H1 (cell line): ENCODE results near the gene SLC15A3. TPM values are rescaled to one million over a fixed set of nuclear protein-coding genes. Genes with fewer than 3 reads are reported as not detected.

Source experiments
- CTCF ChIA-PET: fragments of 300-600 bp; sonication (Branson Sonifier 250); formaldehyde crosslinking; loops from one replicate; lab custom pipeline; 2021; ENCODE audit not compliant: partially characterized antibody; lab: Charles Lee
- POLR2A ChIA-PET: fragments of 300-600 bp; sonication (Branson Sonifier 250); formaldehyde crosslinking; loops from one replicate; lab custom pipeline; 2021; ENCODE audit warnings: inconsistent platforms; ENCODE audit not compliant: partially characterized antibody; lab: Charles Lee
- DNase-seq, 2 experiments: peaks; one replicate each; pipeline versions ENCODE4 v3.0.0 to v3.0.0-alpha.2; 2010 to 2022; ENCODE audit warnings: low spot score in 2 of 2, low read depth in 1 of 2, mixed read lengths in 1 of 2
- FAIRE-seq: peaks from 2 replicates; lab custom pipeline; 2011; peaks lifted over from hg19 to GRCh38; lab: Jason Lieb, UNC
- H2AFZ ChIP-seq: 2 replicates; pipeline ENCODE4 v1.8.1; 2012; ENCODE audit warnings: low read length, inconsistent platforms
- H2AK5ac ChIP-seq: 2 replicates; pipeline ENCODE4 v1.6.1; 2013; ENCODE audit warnings: low read depth, low read length
- H2BK120ac ChIP-seq: replicated peaks from 2 replicates; pipeline ENCODE3; 2013; ENCODE audit warnings: low read depth, low read length, inconsistent platforms
- H2BK12ac ChIP-seq: 2 replicates; pipeline ENCODE4 v1.6.1; 2013; ENCODE audit warnings: low read depth, low read length
- H2BK15ac ChIP-seq: 2 replicates; pipeline ENCODE4 v1.6.1; 2013; ENCODE audit warnings: low read length
- H2BK20ac ChIP-seq: 2 replicates; pipeline ENCODE4 v1.6.1; 2013; ENCODE audit warnings: low read length
- H2BK5ac ChIP-seq: 2 replicates; pipeline ENCODE4 v1.6.1; 2013; ENCODE audit warnings: low read depth, low read length
- H3K14ac ChIP-seq: 2 replicates; pipeline ENCODE4 v1.6.1; 2013; ENCODE audit warnings: inconsistent platforms; ENCODE audit not compliant: insufficient read length
- H3K18ac ChIP-seq: 2 replicates; pipeline ENCODE4 v1.6.1; 2013; ENCODE audit warnings: low read length; ENCODE audit errors: extremely low read depth
- H3K23ac ChIP-seq: 2 replicates; pipeline ENCODE4 v1.6.1; 2013; ENCODE audit warnings: inconsistent platforms; ENCODE audit not compliant: insufficient read length
- H3K23me2 ChIP-seq: 2 replicates; pipeline ENCODE4 v1.6.1; 2013; ENCODE audit warnings: low read depth, low read length
- H3K27ac ChIP-seq: 2 replicates; pipeline ENCODE4 v1.6.1; 2011; ENCODE audit warnings: low read depth, low read length, inconsistent platforms
- H3K27me3 ChIP-seq, 4 experiments: replicated peaks in 1 of 4; 1 replicate in 1 of 4; 2 replicates in 3 of 4; pipeline versions ENCODE4 v1.6.1 to v1.8.1; 2011 to 2013; ENCODE audit warnings: low read length in 3 of 4, mild to moderate bottlenecking in 3 of 4, inconsistent platforms in 2 of 4, mixed read lengths in 2 of 4, moderate library complexity in 1 of 4; ENCODE audit not compliant: control insufficient read depth in 3 of 4, insufficient read depth in 3 of 4; ENCODE audit errors: extremely low read depth in 1 of 4
- H3K36me3 ChIP-seq, 4 experiments: 2 replicates each; pipeline versions ENCODE4 v1.6.1 to v1.8.1; 2011 to 2013; ENCODE audit warnings: mild to moderate bottlenecking in 4 of 4, low read length in 3 of 4, moderate library complexity in 2 of 4, control low read depth in 1 of 4, inconsistent platforms in 1 of 4; ENCODE audit not compliant: insufficient read depth in 4 of 4, control insufficient read depth in 2 of 4
- H3K4ac ChIP-seq: replicated peaks from 2 replicates; pipeline ENCODE3; 2013; ENCODE audit warnings: low read length, low read depth, mixed read lengths, inconsistent platforms; ENCODE audit not compliant: insufficient read length
- H3K4me1 ChIP-seq, 4 experiments: replicated peaks in 1 of 4; 1 replicate in 1 of 4; 2 replicates in 3 of 4; pipeline versions ENCODE4 v1.6.1 to v1.8.1; 2011 to 2013; ENCODE audit warnings: low read length in 3 of 4, inconsistent platforms in 2 of 4, mixed read lengths in 1 of 4; ENCODE audit not compliant: insufficient read depth in 4 of 4, control insufficient read depth in 3 of 4
- H3K4me2 ChIP-seq, 2 experiments: 2 replicates each; pipeline versions ENCODE4 v1.6.1 to v1.8.1; 2011 to 2013; ENCODE audit warnings: low read depth in 2 of 2, low read length in 2 of 2, control low read depth in 1 of 2, inconsistent platforms in 1 of 2, mild to moderate bottlenecking in 1 of 2; ENCODE audit not compliant: insufficient read depth in 1 of 2
- H3K4me3 ChIP-seq, 4 experiments: fragments of 200-600, 300-600 bp in 1 of 4; sonication (generic), shearing (Covaris generic), sonication (Bioruptor Twin) in 1 of 4; 2 replicates each; pipeline versions ENCODE4 v1.5.1 to v1.8.1; 2011 to 2016; ENCODE audit warnings: low read length in 4 of 4, low read depth in 3 of 4, control low read depth in 2 of 4, inconsistent platforms in 2 of 4, mild to moderate bottlenecking in 2 of 4, mixed read lengths in 1 of 4, moderate library complexity in 1 of 4; ENCODE audit not compliant: insufficient read depth in 2 of 4; ENCODE audit errors: extremely low read depth in 1 of 4
- H3K56ac ChIP-seq: replicated peaks from 2 replicates; pipeline ENCODE3; 2013; ENCODE audit warnings: low read depth, mild to moderate bottlenecking, mixed read lengths, low read length, inconsistent platforms; ENCODE audit not compliant: insufficient read length
- H3K79me1 ChIP-seq: 2 replicates; pipeline ENCODE4 v1.6.1; 2013; ENCODE audit warnings: low read depth, low read length, control low read depth
- H3K79me2 ChIP-seq, 2 experiments: 2 replicates each; pipeline versions ENCODE4 v1.6.1 to v1.8.1; 2012 to 2013; ENCODE audit warnings: low read length in 2 of 2, mild to moderate bottlenecking in 2 of 2, inconsistent platforms in 1 of 2; ENCODE audit not compliant: insufficient read depth in 2 of 2, control insufficient read depth in 1 of 2
- H3K9ac ChIP-seq, 4 experiments: replicated peaks in 1 of 4; 1 replicate in 1 of 4; 2 replicates in 3 of 4; pipeline versions ENCODE4 v1.6.1 to v1.8.1; 2011 to 2013; ENCODE audit warnings: low read depth in 3 of 4, low read length in 3 of 4, control low read depth in 2 of 4, mild to moderate bottlenecking in 2 of 4, moderate library complexity in 2 of 4, inconsistent platforms in 1 of 4; ENCODE audit errors: extremely low read depth in 1 of 4
- H3K9me3 ChIP-seq, 2 experiments: 2 replicates each; pipeline versions ENCODE4 v1.6.1 to v1.8.1; 2012 to 2013; ENCODE audit warnings: mild to moderate bottlenecking in 2 of 2, moderate library complexity in 2 of 2, control low read depth in 1 of 2, inconsistent platforms in 1 of 2, low read depth in 1 of 2, low read length in 1 of 2, mixed read lengths in 1 of 2; ENCODE audit not compliant: insufficient read depth in 2 of 2
- H4K20me1 ChIP-seq, 2 experiments: replicated peaks in 1 of 2; 2 replicates each; pipeline versions ENCODE3 to v1.8.1; 2011 to 2013; ENCODE audit warnings: inconsistent platforms in 2 of 2, low read length in 2 of 2, mild to moderate bottlenecking in 1 of 2; ENCODE audit not compliant: insufficient read depth in 2 of 2, control insufficient read depth in 1 of 2
- H4K5ac ChIP-seq: 2 replicates; pipeline ENCODE4 v1.6.1; 2013; ENCODE audit warnings: low read length, low read depth, mixed read lengths, inconsistent platforms; ENCODE audit not compliant: insufficient read length
- H4K8ac ChIP-seq: 2 replicates; pipeline ENCODE4 v1.8.0; 2013; ENCODE audit warnings: mild to moderate bottlenecking, moderate library complexity, low read length, inconsistent platforms; ENCODE audit not compliant: insufficient read depth; ENCODE audit errors: extremely low read depth
- H4K91ac ChIP-seq: replicated peaks from 2 replicates; pipeline ENCODE3; 2013; ENCODE audit warnings: low read length, mixed read lengths, inconsistent platforms; ENCODE audit not compliant: insufficient read length
- GTF2F1 ChIP-seq: IDR thresholded peaks from 2 replicates; pipeline ENCODE4 v1.6.1; 2012; ENCODE audit warnings: low read depth, low read length, improper control_type of control experiment, borderline replicate concordance
- HDAC2 ChIP-seq, 2 experiments: fragments of 300-600 bp in 1 of 2; sonication (generic) in 1 of 2; IDR thresholded peaks; 2 replicates each; pipeline ENCODE4 v1.6.1; 2011 to 2012; ENCODE audit warnings: low read depth in 2 of 2, low read length in 2 of 2, mild to moderate bottlenecking in 2 of 2, moderate library complexity in 2 of 2, borderline replicate concordance in 1 of 2, inconsistent platforms in 1 of 2
- KDM4A ChIP-seq: IDR thresholded peaks from one replicate; pipeline ENCODE4 v1.7.1; 2012; ENCODE audit warnings: low read depth, mild to moderate bottlenecking, moderate library complexity, low read length, inconsistent platforms; ENCODE audit not compliant: severe bottlenecking
- PHF8 ChIP-seq: fragments of 200-600 bp; sonication (generic); conservative IDR thresholded peaks from 2 replicates; pipeline ENCODE4 v1.7.1; 2012; ENCODE audit warnings: low read depth, mild to moderate bottlenecking, inconsistent platforms, low read length, moderate library complexity
- POLR2A ChIP-seq, 2 experiments: IDR thresholded peaks; 1 replicate in 1 of 2; 2 replicates in 1 of 2; pipeline ENCODE4 v1.6.1; 2011; ENCODE audit warnings: low read depth in 2 of 2, low read length in 2 of 2, mild to moderate bottlenecking in 2 of 2; ENCODE audit errors: control extremely low read depth in 1 of 2
- RBBP5 ChIP-seq: IDR thresholded peaks from 2 replicates; pipeline ENCODE4 v1.7.1; 2012; ENCODE audit warnings: low read depth, mild to moderate bottlenecking, inconsistent platforms, low read length, moderate library complexity, borderline replicate concordance
- SAP30 ChIP-seq: fragments of 300-600 bp; sonication (generic); IDR thresholded peaks from 2 replicates; pipeline ENCODE4 v1.7.1; 2012; ENCODE audit warnings: low read length, moderate library complexity, mild to moderate bottlenecking, inconsistent platforms; ENCODE audit not compliant: insufficient read depth, insufficient replicate concordance
- SIX5 ChIP-seq: IDR thresholded peaks from 2 replicates; pipeline ENCODE4 v1.6.1; 2011; ENCODE audit warnings: mild to moderate bottlenecking, low read depth, low read length
- WGBS, 2 experiments: shearing (Covaris generic) in 1 of 2; methylation state at CpG; one replicate each; pipeline versions ENCODE4 v1.1.6 to v1.1.7; 2013 to 2015; ENCODE audit warnings: low lambda C conversion rate in 2 of 2, mixed read lengths in 2 of 2, inconsistent platforms in 1 of 2, low coverage in 1 of 2, missing lambda C conversion rate in 1 of 2; ENCODE audit not compliant: insufficient replicate concordance in 2 of 2, insufficient coverage in 1 of 2, insufficient read length in 1 of 2; ENCODE audit errors: extremely low coverage in 1 of 2, missing lambda C conversion rate in 1 of 2; 5-methylcytosine and 5-hydroxymethylcytosine counted together
- polyA plus RNA-seq, 7 experiments: library from polyadenylated mRNA; depleted of rRNA in 3 of 7; stranded (reverse) in 5 of 7; unstranded in 2 of 7; fragments of >200 nt in 5 of 7; fragments of 200-250 nt in 2 of 7; gene quantifications; 1 replicate in 5 of 7; 2 replicates in 1 of 7; 4 replicates in 1 of 7; pipeline versions ENCODE4 v1.2.1 to v1.2.3, GENCODE V29; 2011 to 2013; ENCODE audit warnings: missing spikeins in 2 of 7, mixed read lengths in 2 of 7
- total RNA-seq: library from RNA; stranded (reverse); fragmentation: NEBNext Ultra II Directional; extraction: Animal tissue kit (Norgen Biotek cat#: 25700); gene quantifications from 2 replicates; pipeline ENCODE4 v1.2.1, GENCODE V29; 2021
- TF ChIP-seq, protein P1 (sequence below): IDR thresholded peaks from 2 replicates; pipeline ENCODE4 v1.6.1; 2011; ENCODE audit warnings: low read depth, mild to moderate bottlenecking, low read length; ENCODE audit not compliant: insufficient read depth

The SLC15A3 gene
- total and polyA plus RNA-seq, 2 of the 8 experiments (the other 6 are each of a cell fraction or from before 2014, with no cell fraction given), result 25.8 to 31.0 TPM

DNA sequence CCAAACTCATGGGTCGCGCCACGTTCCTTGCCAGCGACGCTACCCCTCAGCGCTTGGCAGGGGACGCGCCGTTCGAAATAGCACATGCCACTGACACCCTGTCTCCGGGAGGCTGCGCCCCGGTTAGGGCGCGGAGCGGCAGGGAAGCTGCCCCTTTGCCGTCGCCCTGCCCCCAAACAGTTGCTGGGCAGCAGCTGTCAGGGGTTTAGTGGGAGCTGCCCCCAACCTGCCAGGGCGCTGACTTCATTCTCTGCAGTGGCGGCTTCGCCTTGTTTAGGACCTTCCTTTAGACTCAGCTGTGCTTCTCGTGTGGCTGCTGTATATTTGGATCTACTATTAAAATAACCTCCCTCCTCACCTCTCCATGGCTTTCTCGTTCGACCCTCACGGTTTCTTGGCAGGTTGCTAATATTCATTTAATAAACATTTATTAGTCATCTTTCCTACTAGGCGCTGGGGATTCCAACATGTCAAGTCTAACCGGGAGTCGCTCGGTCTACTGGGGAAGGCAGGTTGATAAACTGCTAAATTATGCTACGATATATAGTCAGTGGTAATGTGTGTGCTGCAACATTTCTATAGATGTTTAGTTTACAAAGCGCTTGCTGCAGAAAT lies 37.2 kb downstream of the SLC15A3 start:
- Histone ChIP-seq H2BK15ac (no peak overlapping the region), H3K9ac (peak overlapping the region; percentile 7 to 84 (median 44); a peak in 5 of 7 replicates), H3K14ac (no peak overlapping the region), H2BK120ac (no peak overlapping the region), H2AK5ac (no peak overlapping the region), H3K23me2 (peaks cover 8% of the 10 kb centered on the region), H2BK5ac (no peak overlapping the region), H3K4ac (no peak overlapping the region), H3K27me3 (peaks cover 0 to 2% (median 0%) of the 10 kb centered on the region in 4 experiments; a peak in 1 of 7 replicates), H3K79me2 (peaks cover 5 to 24% of the 10 kb centered on the region in 2 experiments), H2BK20ac (no peak overlapping the region), H2BK12ac (no peak overlapping the region), H4K8ac (0 out of 2 replicates have a peak overlapping the region, but pooled peaks have one; percentile 16), H3K18ac (no peak overlapping the region; the same call in 1 of the 2 replicates), H3K79me1 (no peaks in the 10 kb centered on the region; the same call in 1 of the 2 replicates), H3K4me1 (peaks cover 10 to 27% (median 18%) of the 10 kb centered on the region in 4 experiments), H3K9me3 (no peaks in the 10 kb centered on the region), H3K27ac (no peak overlapping the region), H3K56ac (no peak overlapping the region), H2AFZ (no peak overlapping the region), H3K36me3 (peaks cover 0 to 3% (median 0%) of the 10 kb centered on the region in 4 experiments; a peak in 1 of 8 replicates), H3K4me3 (peak overlapping the region; percentile 63 to 82 (median 72)), H4K91ac (no peak overlapping the region), H3K23ac (no peak overlapping the region), H4K5ac (no peak overlapping the region), H4K20me1 (peaks cover 0 to 8% of the 10 kb centered on the region in 2 experiments), H3K4me2 (peak overlapping the region; percentile 89 to 91)
- no peak for FAIRE-seq
- ChIA-PET POLR2A (interaction anchor here (0.8 to 4.2 kb wide), 9 partner anchors 9 to 447 kb away, joined by 3 to 28 read pairs (median 4); partner anchors contain the start of genes CYB561A3, PRPF19, PTGDR2 and SLC15A3), CTCF (interaction anchor here (0.6 to 2.6 kb wide), 16 partner anchors 9 to 214 kb away, joined by 3 to 10 read pairs (median 5); partner anchors contain the start of gene TMEM132A)
- DNase-seq, result peak in 1 of 2 experiments; percentile 65
- 6% methylated on average over 26 of the region's 31 CpGs; no CpG with 5 or more reads in 1 of the 2 experiments for WGBS, 2 experiments
- peak; percentile 9 for TF ChIP-seq KDM4A
- peak; percentile 85 for TF ChIP-seq SAP30
- peak in 1 of 2 experiments; percentile 2; a peak in 1 of 4 replicates for TF ChIP-seq HDAC2 (IDR thresholded peaks at IDR 0.05; ENCODE audit: borderline replicate concordance in 1 of 2, low read depth in 2 of 2, low read length in 2 of 2)
- TF ChIP-seq SIX5, result no peak
- TF ChIP-seq, protein P1, sequence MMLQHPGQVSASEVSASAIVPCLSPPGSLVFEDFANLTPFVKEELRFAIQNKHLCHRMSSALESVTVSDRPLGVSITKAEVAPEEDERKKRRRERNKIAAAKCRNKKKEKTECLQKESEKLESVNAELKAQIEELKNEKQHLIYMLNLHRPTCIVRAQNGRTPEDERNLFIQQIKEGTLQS, result no peak
- TF ChIP-seq PHF8, result no peak
- TF ChIP-seq GTF2F1, result no peak
- TF ChIP-seq RBBP5, result no peak
- TF ChIP-seq POLR2A (IDR thresholded peaks at IDR 0.05; ENCODE audit: control extremely low read depth in 1 of 2, low read depth in 2 of 2, low read length in 2 of 2), result no peak
